Activated CD4-positive, alpha-beta T cell treated with anti-CD3 and anti-CD28 coated beads, Interleukin-2, amount 10 ng/mL, durations not matched to agents 24 days and 14 days (primary cell): Measurements from ENCODE around the gene TBC1D8B. TPM values are rescaled to one million over a fixed set of nuclear protein-coding genes. Genes with fewer than 3 reads are reported as not detected.
"Not testable (repeated sequence)": the region's sequence is repeated elsewhere in the genome, so short reads cannot be mapped to it uniquely, and the experiment has no call there.

Experiments
- DNase-seq: peaks from one replicate; pipeline ENCODE4 v3.0.0; 2022
- H3K27ac Mint-ChIP-seq: one replicate; pipeline ENCODE4 v1.8.0; 2022; ENCODE audit warnings: mild to moderate bottlenecking, mixed read lengths
- H3K27me3 Mint-ChIP-seq: one replicate; pipeline ENCODE4 v1.8.0; 2022; ENCODE audit warnings: mixed read lengths
- H3K36me3 Mint-ChIP-seq: one replicate; pipeline ENCODE4 v1.8.0; 2022; ENCODE audit warnings: low read depth, mild to moderate bottlenecking, mixed read lengths
- H3K4me1 Mint-ChIP-seq: one replicate; pipeline ENCODE4 v1.8.0; 2021; ENCODE audit warnings: mixed read lengths
- H3K4me3 Mint-ChIP-seq: one replicate; pipeline ENCODE4 v1.8.0; 2022; ENCODE audit warnings: mild to moderate bottlenecking, moderate library complexity, mixed read lengths
- H3K9me3 Mint-ChIP-seq: one replicate; pipeline ENCODE4 v1.8.0; 2021; ENCODE audit warnings: mixed read lengths
- intact Hi-C: fragments of 100-400 bp; cut with micrococcal nuclease; formaldehyde crosslinking; loops from one replicate; pipeline ENCODE4 v1.15.1; 2023
- total RNA-seq: library from RNA; stranded (reverse); gene quantifications from 2 replicates; pipeline ENCODE4 v1.2.3, GENCODE V29; 2022

The TBC1D8B gene
- total RNA-seq, 1 donor from 2014 or later: 0.35 TPM

GRCh38 chrX:106872796-106873195, 70.3 kb downstream of the TBC1D8B start:
- H3K9me3 Mint-ChIP-seq, H3K27me3 Mint-ChIP-seq, H3K27ac Mint-ChIP-seq, DNase-seq, intact Hi-C loops, H3K4me1 Mint-ChIP-seq, H3K4me3 Mint-ChIP-seq, H3K36me3 Mint-ChIP-seq: not testable (repeated sequence)

DNA sequence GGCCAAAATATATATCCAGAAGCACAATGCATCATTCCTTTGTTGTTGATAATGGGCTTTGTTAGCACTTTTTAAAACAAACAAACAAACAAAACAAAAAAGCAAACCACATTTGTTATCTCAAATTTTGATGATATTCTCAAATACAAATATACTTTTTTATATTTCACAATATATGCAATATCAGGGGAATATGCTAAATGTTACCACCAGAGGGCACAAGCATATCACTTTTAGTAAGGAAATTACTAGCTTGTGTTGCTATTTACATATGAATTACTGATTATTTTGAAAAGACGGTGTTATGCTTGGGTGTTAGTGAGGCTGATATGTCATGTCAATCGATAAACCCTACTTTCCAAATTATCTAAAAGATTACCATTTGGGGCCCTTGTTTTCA, 71.6 kb downstream of the TBC1D8B start:
- no peak overlapping the region for H3K27ac Mint-ChIP-seq
- no peaks in the 10 kb centered on the region for H3K36me3 Mint-ChIP-seq
- no peak overlapping the region for H3K4me3 Mint-ChIP-seq
- intact Hi-C loops: no loop called here
- H3K4me1 Mint-ChIP-seq: no peaks in the 10 kb centered on the region
- H3K9me3 Mint-ChIP-seq: no peaks in the 10 kb centered on the region
- H3K27me3 Mint-ChIP-seq: peaks cover under 1% of the 10 kb centered on the region
- DNase-seq: no peak

- H3K4me3 Mint-ChIP-seq: no peak overlapping the region
- intact Hi-C loops: no loop called here
These were observed 72.7 kb downstream of the TBC1D8B start for GRCh38 chrX:106875151-106875550.

DNA sequence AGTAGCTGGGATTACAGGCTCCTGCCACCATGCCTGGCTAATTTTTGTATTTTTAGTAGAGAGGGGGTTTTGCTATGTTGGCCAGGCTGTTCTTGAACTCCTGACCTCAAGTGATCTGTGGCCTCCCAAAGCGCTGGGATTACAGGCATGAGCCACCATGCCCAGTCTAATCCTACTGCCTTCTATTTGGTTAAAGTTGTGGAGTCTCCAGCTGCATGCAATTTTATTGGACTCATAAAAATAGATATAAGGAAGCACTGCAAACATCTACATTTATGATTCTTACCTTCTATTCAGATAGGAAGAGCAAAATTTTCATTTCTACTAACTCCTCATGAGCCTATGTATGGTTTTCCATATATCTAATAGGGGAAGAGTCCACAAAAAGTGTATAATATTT, 87.0 kb downstream of the TBC1D8B start:
- Mint-ChIP-seq H3K36me3 (no peaks in the 10 kb centered on the region), H3K4me1 (no peaks in the 10 kb centered on the region), H3K27me3 (peaks cover 1% of the 10 kb centered on the region), H3K27ac (no peak overlapping the region), H3K9me3 (no peaks in the 10 kb centered on the region), H3K4me3 (no peak overlapping the region)
- no peak for DNase-seq
- intact Hi-C loops: no loop called here

More at GRCh38 chrX:106875151-106875550, 72.7 kb downstream of the TBC1D8B start:
- H3K4me1 Mint-ChIP-seq: no peaks in the 10 kb centered on the region
- no peak for DNase-seq
- peaks cover 3% of the 10 kb centered on the region for H3K27me3 Mint-ChIP-seq
- no peaks in the 10 kb centered on the region for H3K36me3 Mint-ChIP-seq
- H3K27ac Mint-ChIP-seq: no peak overlapping the region
- H3K9me3 Mint-ChIP-seq: no peaks in the 10 kb centered on the region

GRCh38 chrX:106891762-106892460, 89.4 kb downstream of the TBC1D8B start:
- H3K4me3 Mint-ChIP-seq: no peak overlapping the region
- no peaks in the 10 kb centered on the region for H3K9me3 Mint-ChIP-seq
- no peaks in the 10 kb centered on the region for H3K4me1 Mint-ChIP-seq
- intact Hi-C loops: loop anchor here (10.0 kb wide), 2 partner anchors 883 to 1003 kb away; partner anchors contain the start of genes NCBP2L and TSC22D3
- peaks cover 1% of the 10 kb centered on the region for H3K27me3 Mint-ChIP-seq
- no peak for DNase-seq
- H3K27ac Mint-ChIP-seq: no peak overlapping the region
- no peaks in the 10 kb centered on the region for H3K36me3 Mint-ChIP-seq

GRCh38 chrX:106894392-106894909, 92.0 kb downstream of the TBC1D8B start:
- H3K9me3 Mint-ChIP-seq: no peaks in the 10 kb centered on the region
- intact Hi-C loops: loop anchor here (1.0 to 10.0 kb wide), 3 partner anchors 59 to 1000 kb away; partner anchors contain the start of genes NCBP2L and TSC22D3
- H3K27ac Mint-ChIP-seq: no peak overlapping the region

DNA sequence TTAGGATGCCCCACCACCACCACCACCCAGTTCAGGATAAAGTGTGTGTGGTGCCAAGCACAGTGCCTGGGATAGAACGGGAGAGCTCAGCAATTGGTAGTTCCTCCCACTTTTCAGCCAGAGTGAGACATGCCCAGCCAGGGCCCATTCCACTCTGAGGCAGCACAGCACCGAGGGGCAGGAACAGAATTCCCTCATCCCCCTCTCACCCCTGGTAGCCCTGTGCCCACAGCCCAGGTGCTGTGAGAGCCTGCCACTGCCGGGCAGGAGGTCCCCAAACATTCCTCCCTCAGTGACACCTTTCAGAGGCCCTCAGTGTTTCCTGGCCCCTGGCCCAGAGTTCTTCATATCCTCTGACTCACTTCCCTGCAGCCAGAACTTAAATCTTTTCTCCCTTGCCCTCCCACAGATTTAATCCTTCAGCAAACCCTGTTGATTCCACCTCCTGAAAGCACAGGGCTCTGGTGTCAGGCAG, 92.5 kb downstream of the TBC1D8B start:
- Mint-ChIP-seq H3K36me3 (no peaks in the 10 kb centered on the region), H3K27me3 (no peaks in the 10 kb centered on the region), H3K4me3 (no peak overlapping the region), H3K9me3 (no peaks in the 10 kb centered on the region), H3K27ac (no peak overlapping the region), H3K4me1 (no peaks in the 10 kb centered on the region)
- no peak for DNase-seq
- intact Hi-C loops: loop anchor here (1.0 to 10.0 kb wide), 4 partner anchors 58 to 1000 kb away; partner anchors contain the start of genes NCBP2L and TSC22D3

More at GRCh38 chrX:106894392-106894909, 92.0 kb downstream of the TBC1D8B start:
- Mint-ChIP-seq H3K27me3 (no peaks in the 10 kb centered on the region), H3K4me1 (no peaks in the 10 kb centered on the region), H3K36me3 (no peaks in the 10 kb centered on the region), H3K4me3 (no peak overlapping the region)
- peak; percentile 79 for DNase-seq

DNA sequence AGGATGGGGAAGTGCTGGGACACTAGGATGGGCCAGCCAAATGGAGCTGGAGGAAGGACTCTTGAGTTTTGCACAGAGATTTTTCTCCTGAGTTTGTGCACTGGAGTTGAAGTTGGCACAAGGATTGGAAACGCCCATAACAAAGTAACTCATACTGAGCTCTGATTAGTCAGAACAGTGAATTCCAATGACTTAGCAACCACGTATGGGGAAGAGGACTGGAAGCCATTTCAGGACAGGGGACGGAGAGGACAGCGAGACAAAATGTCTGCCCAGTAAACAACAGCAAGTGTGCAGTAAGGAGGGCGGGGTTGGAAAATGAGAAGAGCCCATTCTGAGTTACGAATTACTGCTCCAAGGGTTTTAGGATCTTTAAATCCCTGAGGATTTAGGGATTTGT, 94.8 kb downstream of the TBC1D8B start:
- Mint-ChIP-seq H3K4me1 (no peaks in the 10 kb centered on the region), H3K9me3 (no peaks in the 10 kb centered on the region), H3K27ac (no peak overlapping the region), H3K27me3 (no peaks in the 10 kb centered on the region), H3K4me3 (no peak overlapping the region), H3K36me3 (no peaks in the 10 kb centered on the region)
- intact Hi-C loops: loop anchor here (5.0 to 10.0 kb wide), 3 partner anchors 535 to 998 kb away; partner anchors contain the start of genes NCBP2L and TSC22D3
- no peak for DNase-seq

GRCh38 chrX:106898462-106898861, 96.0 kb downstream of the TBC1D8B start:
- no peak overlapping the region for H3K4me3 Mint-ChIP-seq
- peak; percentile 61 for DNase-seq

GRCh38 chrX:106899276-106899675, 96.8 kb downstream of the TBC1D8B start:
- Mint-ChIP-seq H3K36me3 (no peaks in the 10 kb centered on the region), H3K27me3 (no peaks in the 10 kb centered on the region), H3K9me3 (no peaks in the 10 kb centered on the region), H3K27ac (no peak overlapping the region), H3K4me1 (no peaks in the 10 kb centered on the region), H3K4me3 (no peak overlapping the region)
- intact Hi-C loops: loop anchor here (5.0 to 10.0 kb wide), 3 partner anchors 533 to 996 kb away; partner anchors contain the start of genes NCBP2L and TSC22D3
- DNase-seq: no peak

More at GRCh38 chrX:106898462-106898861, 96.0 kb downstream of the TBC1D8B start:
- Mint-ChIP-seq H3K9me3 (no peaks in the 10 kb centered on the region), H3K36me3 (no peaks in the 10 kb centered on the region), H3K4me1 (no peaks in the 10 kb centered on the region), H3K27ac (no peak overlapping the region), H3K27me3 (no peaks in the 10 kb centered on the region)
- intact Hi-C loops: loop anchor here (5.0 to 10.0 kb wide), 3 partner anchors 534 to 996 kb away; partner anchors contain the start of genes NCBP2L and TSC22D3

- no peak for DNase-seq
- no peaks in the 10 kb centered on the region for H3K9me3 Mint-ChIP-seq
- intact Hi-C loops: loop anchor here (5.0 to 10.0 kb wide), 3 partner anchors 532 to 995 kb away; partner anchors contain the start of genes NCBP2L and TSC22D3
- H3K36me3 Mint-ChIP-seq: no peaks in the 10 kb centered on the region
- no peaks in the 10 kb centered on the region for H3K4me1 Mint-ChIP-seq
- no peak overlapping the region for H3K27ac Mint-ChIP-seq
- no peaks in the 10 kb centered on the region for H3K27me3 Mint-ChIP-seq
- no peak overlapping the region for H3K4me3 Mint-ChIP-seq
These were observed 97.4 kb downstream of the TBC1D8B start for GRCh38 chrX:106899841-106900240.

DNA sequence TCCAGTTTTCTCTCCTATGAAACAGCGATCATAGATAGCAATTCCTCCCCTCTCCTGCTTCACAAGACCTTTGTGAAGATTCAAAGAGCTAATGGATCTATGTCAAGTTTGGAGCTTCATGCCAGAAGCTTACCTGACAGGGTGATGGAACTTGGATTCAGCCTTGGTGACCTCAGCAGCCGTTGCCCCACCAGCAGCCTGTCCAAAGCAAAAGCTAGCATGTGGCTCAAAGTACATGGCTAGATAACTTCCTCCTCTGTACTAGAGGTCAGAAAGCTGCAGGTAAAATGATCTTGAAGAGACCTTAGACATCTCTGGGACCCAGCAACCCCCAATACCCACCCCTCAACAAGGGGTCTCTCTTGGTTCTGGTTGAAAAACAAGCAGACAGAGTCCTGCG, 98.9 kb downstream of the TBC1D8B start:
- Mint-ChIP-seq H3K27ac (no peak overlapping the region), H3K4me1 (no peaks in the 10 kb centered on the region), H3K4me3 (no peak overlapping the region), H3K9me3 (no peaks in the 10 kb centered on the region), H3K27me3 (no peaks in the 10 kb centered on the region), H3K36me3 (no peaks in the 10 kb centered on the region)
- intact Hi-C loops: no loop called here
- DNase-seq: no peak

GRCh38 chrX:106901781-106902219, 99.3 kb downstream of the TBC1D8B start:
- intact Hi-C loops: no loop called here
- no peaks in the 10 kb centered on the region for H3K9me3 Mint-ChIP-seq
- no peak overlapping the region for H3K4me3 Mint-ChIP-seq
- H3K36me3 Mint-ChIP-seq: no peaks in the 10 kb centered on the region
- H3K4me1 Mint-ChIP-seq: no peaks in the 10 kb centered on the region
- H3K27me3 Mint-ChIP-seq: no peaks in the 10 kb centered on the region
- H3K27ac Mint-ChIP-seq: no peak overlapping the region
- DNase-seq: no peak

DNA sequence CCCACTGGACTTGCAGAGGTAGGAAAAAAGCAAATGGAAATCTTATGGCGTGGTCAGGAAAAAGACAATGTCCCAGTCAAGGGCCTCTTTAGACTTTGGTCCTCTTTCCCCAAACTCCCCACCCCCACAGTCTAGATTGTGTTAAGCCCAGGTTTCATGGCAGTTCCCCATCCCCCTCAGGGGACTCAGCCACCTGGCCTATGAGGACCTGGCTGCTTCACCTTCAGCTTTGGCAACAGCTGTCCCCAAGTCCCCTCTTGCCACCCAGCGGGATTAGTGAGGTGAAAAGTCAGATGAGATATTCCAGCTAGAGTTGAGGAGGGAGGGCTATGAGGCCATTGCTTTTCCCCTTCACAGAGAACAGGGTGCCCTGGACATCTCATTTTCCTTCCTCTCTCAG, 100.2 kb downstream of the TBC1D8B start:
- Mint-ChIP-seq H3K9me3 (no peaks in the 10 kb centered on the region), H3K27me3 (no peaks in the 10 kb centered on the region), H3K36me3 (no peaks in the 10 kb centered on the region), H3K4me1 (no peaks in the 10 kb centered on the region), H3K4me3 (no peak overlapping the region), H3K27ac (no peak overlapping the region)
- intact Hi-C loops: no loop called here
- no peak for DNase-seq
